Left lung (tissue), 10 donors: ENCODE results near the gene AMZ2. TPM values are rescaled to one million over a fixed set of nuclear protein-coding genes. Genes with fewer than 3 reads are reported as not detected.

ENCODE experiments used
- ATAC-seq: fragments of 200-7000 bp; cut with Tn5 transposase; one replicate; pipeline ENCODE4 v1.9.1; 2020; ENCODE audit warnings: moderate library complexity
- DNase-seq, 4 donors: peaks; one replicate each; pipeline ENCODE4 v3.0.0-alpha.2; 2013 to 2020
- H3K27ac ChIP-seq, 2 donors: fragments of 200-600 bp; sonication (generic) in 1 of 2; one replicate each; pipeline versions ENCODE4 v1.5.0 to v1.8.0; 2020 to 2021
- H3K27me3 ChIP-seq, 2 donors: fragments of 200-600 bp; sonication (generic) in 1 of 2; one replicate each; pipeline versions ENCODE4 v1.5.0 to v1.8.0; 2020 to 2021
- H3K36me3 ChIP-seq, 2 donors: fragments of 200-600 bp; sonication (generic) in 1 of 2; one replicate each; pipeline versions ENCODE4 v1.5.0 to v1.8.0; 2020 to 2021
- H3K4me1 ChIP-seq, 2 donors: fragments of 200-600 bp; one replicate each; pipeline ENCODE4 v1.8.0; 2021
- H3K4me3 ChIP-seq, 2 donors: fragments of 200-600 bp; sonication (generic) in 1 of 2; one replicate each; pipeline versions ENCODE4 v1.5.0 to v1.8.0; 2020 to 2021; ENCODE audit warnings: mild to moderate bottlenecking in 1 of 2
- H3K9me3 ChIP-seq, 2 donors: fragments of 200-600 bp; sonication (generic) in 1 of 2; one replicate each; pipeline versions ENCODE4 v1.5.0 to v1.8.0; 2020 to 2021
- CTCF ChIP-seq, 2 donors: fragments of 200-600 bp; sonication (generic) in 1 of 2; IDR thresholded peaks; one replicate each; pipeline versions ENCODE4 v1.5.0 to v1.8.0; 2021; ENCODE audit warnings: antibody characterized with exemption in 2 of 2
- intact Hi-C, 2 donors: fragments of 100-400 bp; cut with DNase I; formaldehyde crosslinking; loops; one replicate each; pipeline versions ENCODE4 v1.11.2 to v1.14.2; 2022
- polyA plus RNA-seq, 6 donors: library from polyadenylated mRNA; unstranded; fragments of 120-200 nt; gene quantifications; one replicate each; pipeline ENCODE4 v1.2.1, GENCODE V29; 2013; ENCODE audit not compliant: insufficient read length in 6 of 6
- total RNA-seq, 2 donors: library from RNA; stranded (reverse); fragmentation: NEBNext Ultra II Directional; extraction: Animal tissue kit (Norgen Biotek cat#: 25700); gene quantifications; one replicate each; pipeline ENCODE4 v1.2.1, GENCODE V29; 2021
- donor health status: DM: no; HTN: yes; CAD: no.
- donor health status: DM: no; HTN: no; CAD: no.

Gene AMZ2
- total and polyA plus RNA-seq, 8 donors: 48.4 to 86.1 (median 75.1) TPM

- H3K27me3 ChIP-seq: no peaks in the 10 kb centered on the region
- no peaks in the 10 kb centered on the region for H3K4me1 ChIP-seq
- H3K27ac ChIP-seq: peak overlapping the region in 1 of 2 donors; percentile 9
- DNase-seq: no peak
- no peaks in the 10 kb centered on the region for H3K9me3 ChIP-seq
- H3K4me3 ChIP-seq: no peak overlapping the region
- intact Hi-C loops: no loop called here
- H3K36me3 ChIP-seq: no peaks in the 10 kb centered on the region
- TF ChIP-seq CTCF (IDR thresholded peaks at IDR 0.05): no peak
- no peak for ATAC-seq
These were observed 56.9 kb downstream of the AMZ2 start for GRCh38 chr17:68304706-68305105.

- no peak for ATAC-seq
These were observed 57.3 kb downstream of the AMZ2 start for GRCh38 chr17:68305142-68305541.

More at GRCh38 chr17:68305142-68305541, 57.3 kb downstream of the AMZ2 start:
- no peak for TF ChIP-seq CTCF (IDR thresholded peaks at IDR 0.05)
- DNase-seq: no peak
- no peaks in the 10 kb centered on the region for H3K36me3 ChIP-seq
- no peak overlapping the region for H3K4me3 ChIP-seq
- no peaks in the 10 kb centered on the region for H3K27me3 ChIP-seq
- intact Hi-C loops: no loop called here
- H3K9me3 ChIP-seq: no peaks in the 10 kb centered on the region
- H3K4me1 ChIP-seq: no peaks in the 10 kb centered on the region
- H3K27ac ChIP-seq: peak overlapping the region in 1 of 2 donors; percentile 9

Other genes with a start within 250 kb of the AMZ2 start
- 10 to 100 TPM; 41.1 to 56.1 TPM for gene KPNA2, start 212.3 kb upstream of the AMZ2 start, total RNA-seq
- gene KPNA2, start 212.3 kb upstream of the AMZ2 start, polyA plus RNA-seq: 100 to 1,000 TPM in 1 of 6 donors, 10 to 100 TPM in 5; 68.2 to 151 (median 73.5) TPM
- gene SLC16A6, start 43.1 kb downstream of the AMZ2 start, total RNA-seq: 10 to 100 TPM in 1 of 2 donors, 1 to 10 TPM in 1; 4.1 to 10.5 TPM
- 1 to 10 TPM in 1 of 6 donors, under 1 TPM in 5; 0.47 to 1.3 (median 0.77) TPM for gene SLC16A6, start 43.1 kb downstream of the AMZ2 start, polyA plus RNA-seq
- gene ARSG, start 43.5 kb downstream of the AMZ2 start, total RNA-seq: 1 to 10 TPM; 5.2 to 10.0 TPM
- 1 to 10 TPM; 3.4 to 5.4 (median 4.2) TPM for gene ARSG, start 43.5 kb downstream of the AMZ2 start, polyA plus RNA-seq
- 10 to 100 TPM; 52.5 to 57.1 TPM for gene WIPI1, start 209.5 kb downstream of the AMZ2 start, total RNA-seq
- gene WIPI1, start 209.5 kb downstream of the AMZ2 start, polyA plus RNA-seq: 10 to 100 TPM; 19.2 to 24.4 (median 20.8) TPM